Measurements from ENCODE around the gene TMEM132D.

- TF ChIP-seq CTCF (IDR thresholded peaks at IDR 0.05) (no peak), POLR2A (IDR thresholded peaks at IDR 0.05) (no peak)
Measured at GRCh38 chr12:129483111-129483893, 420.5 kb downstream of the TMEM132D start.
